GM12892 (cell line): Measurements from ENCODE around the gene KCNK1. TPM values are rescaled to one million over a fixed set of nuclear protein-coding genes. Genes with fewer than 3 reads are reported as not detected.

Source experiments
- DNase-seq: peaks from one replicate; pipeline ENCODE4 v3.0.0; 2011; ENCODE audit not compliant: insufficient read length
- FAIRE-seq: peaks from 2 replicates; lab custom pipeline; 2011; peaks lifted over from hg19 to GRCh38; lab: Jason Lieb, UNC
- POLR2A ChIP-seq: IDR thresholded peaks from 2 replicates; pipeline ENCODE4 v1.6.1; 2011; ENCODE audit warnings: low read depth, low read length, control low read depth
- POLR2AphosphoS5 ChIP-seq: IDR thresholded peaks from 2 replicates; pipeline ENCODE4 v1.6.1; 2011; ENCODE audit warnings: low read depth, low read length, control low read depth
- TAF1 ChIP-seq: IDR thresholded peaks from 2 replicates; pipeline ENCODE4 v1.6.1; 2011; ENCODE audit warnings: low read depth, mild to moderate bottlenecking, control low read depth, low read length, borderline replicate concordance
- polyA plus RNA-seq: library from polyadenylated mRNA; unstranded; fragments of >200 nt; gene quantifications from one replicate; pipeline ENCODE4 v1.2.1, GENCODE V29; 2012; ENCODE audit warnings: missing spikeins, inconsistent platforms; ENCODE audit not compliant: missing spikeins

Gene KCNK1
- polyA plus RNA-seq: 3.2 TPM

DNA sequence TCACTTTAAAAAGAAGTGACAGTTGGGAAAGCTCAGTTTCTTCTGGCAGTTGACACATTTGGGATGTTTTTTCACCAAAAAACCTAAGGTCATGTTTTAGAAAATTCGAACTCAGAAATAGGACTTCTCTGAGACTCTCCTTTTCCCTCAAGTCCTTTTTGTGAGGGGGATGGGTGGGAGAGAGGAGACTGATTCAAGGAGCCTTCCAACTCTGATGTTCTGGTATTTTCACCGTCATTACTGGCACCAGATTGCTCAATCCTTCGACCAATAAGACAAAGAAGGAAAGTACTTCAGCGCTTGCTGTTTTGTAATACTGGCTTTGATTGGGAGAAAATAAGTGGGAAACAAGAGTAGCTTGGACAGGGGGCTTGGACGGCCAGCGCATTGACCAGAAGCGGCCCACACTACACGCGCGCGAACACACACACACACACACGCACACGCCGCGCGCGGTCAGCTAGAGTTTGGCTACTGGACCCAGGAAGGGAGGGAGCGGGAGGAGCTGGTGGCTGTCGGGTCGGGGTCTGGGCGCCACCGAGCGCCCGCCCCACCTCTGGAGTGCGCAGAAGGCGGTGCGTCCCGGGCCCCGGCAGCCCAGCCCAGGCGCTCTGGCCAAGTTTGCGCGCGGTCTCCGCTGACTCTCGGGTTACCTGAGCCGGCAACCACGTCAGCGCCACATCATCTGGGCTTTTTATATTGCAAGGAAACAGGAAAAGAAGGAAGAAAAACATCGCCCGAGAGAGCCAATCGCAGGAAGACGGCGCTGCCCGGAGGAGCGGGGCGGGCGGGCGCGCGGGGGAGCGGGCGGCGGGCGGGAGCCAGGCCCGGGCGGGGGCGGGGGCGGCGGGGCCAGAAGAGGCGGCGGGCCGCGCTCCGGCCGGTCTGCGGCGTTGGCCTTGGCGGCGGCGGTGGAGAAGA, at the start of gene KCNK1:
Gene KCNK1, plus strand, starts transcription at position 855 of the 921 bp plus-strand sequence. Its CDS starts 66 bp downstream, at position 921.
- DNase-seq (peak; percentile 23), FAIRE-seq (no peak)
- TF ChIP-seq POLR2AphosphoS5 (no peak), TAF1 (no peak), POLR2A (no peak)

DNA sequence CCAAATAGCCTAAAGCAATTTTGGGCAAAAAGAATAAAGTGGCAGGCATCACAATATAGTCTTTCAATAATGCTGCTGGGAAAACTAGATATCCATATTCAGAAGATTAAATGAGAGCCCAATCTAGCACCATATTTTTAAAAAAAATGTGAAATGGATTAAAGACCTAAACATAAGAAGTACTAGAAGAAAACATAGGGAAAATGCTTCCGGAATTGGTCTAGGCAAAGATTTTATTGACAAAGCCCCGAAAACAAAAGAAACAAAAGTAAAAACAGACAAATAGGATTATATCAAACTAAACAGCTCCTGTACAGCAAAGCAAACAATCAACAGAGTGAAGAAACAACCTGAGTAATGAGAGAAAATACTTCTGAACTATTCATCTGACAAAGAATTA, 48.6 kb upstream of the KCNK1 start:
- no peak for FAIRE-seq
- TF ChIP-seq POLR2AphosphoS5 (no peak), TAF1 (no peak), POLR2A (no peak)
- no peak for DNase-seq

DNA sequence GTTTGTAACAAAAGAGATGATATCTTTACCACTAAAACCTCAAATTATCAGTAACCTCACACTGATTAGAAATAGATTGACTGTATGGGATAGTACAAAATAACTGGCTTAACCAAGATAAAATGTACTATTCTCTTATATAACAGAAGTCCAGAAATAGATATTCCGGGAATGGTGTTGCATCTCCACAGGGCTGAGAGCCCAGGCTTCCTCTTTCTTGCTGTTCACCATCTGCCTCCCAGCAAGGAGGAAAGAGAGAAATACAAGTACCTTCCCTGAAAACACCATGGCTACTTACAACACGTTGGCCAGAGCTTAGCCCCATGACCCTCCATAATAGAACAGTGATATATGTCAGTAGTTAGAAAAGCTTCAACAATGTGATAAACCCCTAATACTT, 47.0 kb upstream of the KCNK1 start:
- no peak for TF ChIP-seq TAF1
- TF ChIP-seq POLR2AphosphoS5: no peak
- no peak for TF ChIP-seq POLR2A
- no peak for FAIRE-seq
- DNase-seq: no peak

DNA sequence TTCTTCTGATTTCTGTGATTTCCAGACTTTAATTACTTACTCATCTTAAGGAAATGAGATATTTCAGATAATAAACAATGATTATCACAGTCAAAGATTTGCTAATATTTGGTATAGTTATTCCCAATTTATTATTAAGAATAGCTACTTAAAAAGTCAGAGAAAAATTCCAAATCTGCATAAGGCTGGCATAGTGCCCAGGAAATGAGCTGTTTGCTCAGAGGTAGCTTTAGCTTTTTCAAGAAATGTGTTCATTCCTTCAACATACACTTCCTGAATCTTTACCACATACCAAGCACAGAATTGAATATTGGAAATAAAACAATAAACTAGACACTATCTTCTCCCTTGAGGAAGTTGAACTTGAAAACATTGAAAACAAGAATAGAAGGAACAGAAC, 44.3 kb upstream of the KCNK1 start:
- DNase-seq: no peak
- no peak for FAIRE-seq
- TF ChIP-seq POLR2A: no peak

DNA sequence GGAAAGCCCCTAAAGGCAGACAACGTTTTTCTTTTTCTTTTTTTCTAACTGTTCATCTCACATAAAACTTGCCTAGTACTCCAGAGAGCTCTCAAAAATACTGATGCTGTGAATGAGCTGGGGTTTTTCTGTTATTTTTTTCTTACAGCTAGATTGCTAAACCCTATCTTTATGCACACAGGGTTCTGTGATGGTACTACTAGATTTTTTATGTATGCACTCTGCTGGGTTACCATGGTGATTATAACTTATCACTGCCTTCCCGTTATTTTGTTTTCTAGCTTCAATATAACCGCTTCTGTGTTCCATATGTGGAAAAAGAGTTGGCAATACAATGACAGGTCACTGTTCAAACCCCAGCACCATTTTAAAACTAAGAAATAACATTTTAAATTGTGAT, 43.7 kb upstream of the KCNK1 start:
- no peak for FAIRE-seq
- TF ChIP-seq POLR2A: no peak
- no peak for TF ChIP-seq POLR2AphosphoS5
- TF ChIP-seq TAF1: no peak

DNA sequence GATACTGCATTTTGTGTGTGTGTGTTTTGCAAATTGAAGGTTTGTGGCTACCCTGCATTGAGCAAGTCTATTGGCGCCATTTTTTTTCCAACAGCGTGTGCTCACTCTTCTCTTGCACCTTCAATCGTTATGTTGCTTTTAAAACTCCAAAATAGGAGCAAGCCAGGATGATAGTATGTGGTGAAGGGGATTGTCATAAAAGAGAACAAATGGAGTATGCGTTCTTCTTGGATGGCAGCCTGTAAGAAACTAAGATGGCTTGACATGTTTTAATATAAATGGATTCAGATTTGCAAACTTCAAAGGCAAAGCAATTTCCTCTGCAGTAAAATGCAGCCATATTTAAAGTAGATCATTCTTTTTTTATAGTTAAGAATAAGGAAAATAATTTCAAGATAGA, 43.2 kb upstream of the KCNK1 start:
- TF ChIP-seq POLR2A (no peak), POLR2AphosphoS5 (no peak), TAF1 (no peak)
- FAIRE-seq (no peak), DNase-seq (no peak)

More for the DNA sequence above, 43.7 kb upstream of the KCNK1 start:
- no peak for DNase-seq

DNA sequence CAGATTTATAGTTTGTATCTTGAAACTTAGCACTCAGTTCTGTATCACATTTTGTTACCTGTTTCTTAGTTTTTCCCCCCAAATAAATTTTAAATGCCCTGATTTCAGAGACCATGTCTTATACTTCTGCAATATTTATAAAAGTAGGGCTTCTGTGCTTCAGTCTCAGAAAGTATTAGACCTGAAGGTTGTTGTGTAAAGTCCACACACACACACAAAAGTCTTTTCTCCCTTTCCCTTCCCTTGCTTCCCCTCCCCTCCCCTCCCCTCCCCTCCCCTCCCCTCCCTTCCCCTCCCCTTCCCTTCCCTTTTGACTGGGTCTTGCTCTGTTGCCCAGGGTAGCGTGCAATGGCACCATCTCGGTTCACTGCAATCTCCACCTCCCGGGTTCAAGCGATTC, 41.0 kb upstream of the KCNK1 start:
- no peak for DNase-seq
- TF ChIP-seq POLR2AphosphoS5 (no peak), POLR2A (no peak), TAF1 (no peak)
- no peak for FAIRE-seq

DNA sequence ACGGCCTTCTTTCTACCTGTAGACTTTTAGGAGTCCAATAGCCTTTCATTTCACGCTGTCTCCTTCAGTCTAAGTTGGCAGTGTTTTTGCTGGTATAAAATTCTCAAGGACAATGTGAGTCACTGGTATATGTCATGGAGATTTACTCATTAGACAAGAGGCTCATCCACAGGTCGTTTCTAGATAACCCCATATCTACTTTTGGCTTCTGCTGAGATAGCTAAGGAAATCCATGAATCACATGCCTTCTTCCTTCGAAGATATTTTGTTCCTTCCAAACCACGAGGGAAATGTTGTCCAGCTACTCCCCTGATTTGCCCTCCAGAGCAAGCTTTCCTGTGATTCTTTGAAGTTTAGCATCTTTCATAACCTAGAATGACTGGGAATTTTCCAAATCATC, 38.5 kb upstream of the KCNK1 start:
- TF ChIP-seq POLR2A (no peak), POLR2AphosphoS5 (no peak), TAF1 (no peak)
- DNase-seq (no peak), FAIRE-seq (no peak)

DNA sequence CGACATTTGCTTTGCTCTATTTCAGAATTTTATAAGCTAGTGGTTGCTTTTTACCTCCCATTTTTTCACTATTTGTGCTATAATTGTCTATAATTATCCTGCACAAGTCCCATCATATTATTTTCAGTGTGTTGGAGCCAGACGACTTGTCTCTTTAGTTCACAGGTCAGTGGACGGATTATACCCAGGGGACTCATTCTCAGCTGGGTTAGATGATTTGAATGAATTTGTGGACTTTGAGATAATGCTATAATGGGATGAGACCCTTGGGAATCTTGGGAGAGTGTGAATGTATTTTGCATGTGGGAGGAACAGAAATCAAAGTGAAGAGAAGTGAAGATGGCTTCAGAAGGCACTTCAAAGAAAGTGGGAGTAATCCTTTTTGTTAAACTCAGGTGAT, 31.5 kb upstream of the KCNK1 start:
- FAIRE-seq: no peak
- no peak for DNase-seq
- no peak for TF ChIP-seq TAF1
- TF ChIP-seq POLR2AphosphoS5: no peak
- TF ChIP-seq POLR2A: no peak

DNA sequence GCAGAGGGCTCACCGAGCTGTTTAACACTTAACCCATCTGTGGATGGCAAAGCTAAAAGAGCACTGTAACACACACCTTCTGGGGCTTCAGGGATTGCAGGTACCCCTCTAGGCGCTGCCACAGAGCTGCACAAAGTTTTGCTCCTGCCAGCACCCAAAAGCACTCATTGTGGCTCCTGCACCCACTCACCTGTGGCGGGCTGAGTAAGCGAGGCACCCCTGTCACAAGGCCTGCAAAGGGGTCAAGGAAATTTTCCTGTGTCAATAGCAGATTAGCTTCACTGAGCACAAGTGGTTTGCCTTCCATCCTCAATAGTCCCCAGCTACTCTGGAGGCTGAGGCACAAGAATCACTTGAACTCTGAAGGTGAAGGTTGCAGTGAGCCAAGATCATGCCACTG, 29.5 kb upstream of the KCNK1 start:
- TF ChIP-seq POLR2A (no peak), TAF1 (no peak), POLR2AphosphoS5 (no peak)
- DNase-seq (no peak), FAIRE-seq (no peak)

DNA sequence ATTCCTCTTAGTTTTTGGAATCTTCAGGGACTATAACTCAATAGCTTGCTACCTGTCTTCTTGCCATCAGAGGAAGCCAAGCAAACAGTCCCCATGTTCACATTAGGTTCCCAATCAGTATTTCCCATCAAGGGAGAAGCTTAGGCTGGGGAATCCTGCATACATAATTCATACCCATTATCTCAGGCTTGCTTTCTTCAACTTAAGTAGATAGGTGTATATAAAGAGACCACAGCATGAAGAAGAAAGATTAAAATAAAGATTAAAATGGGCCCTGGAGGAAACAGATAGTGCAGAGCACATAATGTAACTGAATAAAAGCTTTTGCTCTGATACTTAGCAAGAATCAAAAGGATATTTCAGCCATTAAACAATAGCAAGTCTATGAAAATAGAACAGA, 29.0 kb upstream of the KCNK1 start:
- DNase-seq: no peak
- TF ChIP-seq TAF1 (no peak), POLR2AphosphoS5 (no peak), POLR2A (no peak)
- FAIRE-seq: no peak

DNA sequence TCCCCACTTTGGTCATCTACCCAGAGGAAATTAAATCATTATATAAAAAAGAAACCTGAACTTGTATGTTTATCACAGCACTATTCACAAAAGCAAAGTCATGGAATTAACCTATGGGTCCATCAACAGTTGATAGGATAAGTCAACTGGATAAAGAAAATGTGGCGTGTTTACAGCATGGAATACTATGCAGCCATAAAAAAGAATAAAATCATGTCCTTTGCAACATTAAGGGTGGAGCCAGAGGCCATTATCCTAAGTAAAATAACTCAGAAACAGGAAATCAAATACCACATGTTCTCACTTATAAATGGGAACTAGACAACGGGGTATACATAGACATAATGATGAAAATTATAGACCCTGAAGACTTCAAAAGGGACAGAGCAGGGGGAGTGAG, 27.6 kb upstream of the KCNK1 start:
- no peak for TF ChIP-seq POLR2A
- no peak for TF ChIP-seq TAF1
- TF ChIP-seq POLR2AphosphoS5: no peak
- no peak for DNase-seq
- no peak for FAIRE-seq
